ENCODE measurements around the gene CDK13.

GRCh38 chr7:39952374-39952773, 2.3 kb downstream of the CDK13 start:
- TF ChIP-seq CTCF (IDR thresholded peaks at IDR 0.05) (no peak), EP300 (IDR thresholded peaks at IDR 0.05) (no peak), POLR2AphosphoS5 (IDR thresholded peaks at IDR 0.05) (no peak)
